Cardiac muscle cell (in vitro differentiated cells and primary cell): Measurements from ENCODE around the gene TEX55. TPM values are rescaled to one million over a fixed set of nuclear protein-coding genes. Genes with fewer than 3 reads are reported as not detected.
A peak's percentile ranks its signal among the peaks of the same experiment; 100 is the strongest.

Source experiments
- DNase-seq, 2 donors: peaks; one replicate each; pipeline versions ENCODE4 v3.0.0 to v3.0.0-alpha.2; 2010 to 2017; ENCODE audit warnings: low read depth in 1 of 2, low spot score in 1 of 2
- H3K27ac ChIP-seq: fragments of 200-600 bp; sonication (generic); 2 replicates; pipeline ENCODE4 v1.5.1; 2016
- H3K27me3 ChIP-seq: fragments of 200-600 bp; sonication (generic); 2 replicates; pipeline ENCODE4 v1.6.0; 2016; ENCODE audit warnings: control low read depth
- H3K36me3 ChIP-seq: fragments of 200-600 bp; sonication (generic); 2 replicates; pipeline ENCODE4 v1.5.1; 2016; ENCODE audit warnings: control low read depth
- H3K4me1 ChIP-seq: fragments of 200-600 bp; sonication (generic); 2 replicates; pipeline ENCODE4 v1.8.1; 2017; ENCODE audit warnings: low read depth, mild to moderate bottlenecking, mixed run types
- H3K4me3 ChIP-seq: fragments of 200-600 bp; sonication (generic); 2 replicates; pipeline ENCODE4 v1.5.1; 2016; ENCODE audit warnings: mild to moderate bottlenecking
- H3K9me3 ChIP-seq: fragments of 200-600 bp; sonication (generic); 2 replicates; pipeline ENCODE4 v1.5.1; 2017; ENCODE audit warnings: low read depth, mild to moderate bottlenecking, control low read depth
- polyA plus RNA-seq: library from polyadenylated mRNA; unstranded; fragments of >200 nt; fragmentation: Nextera tagmentation; extraction: Ambion mirVana; gene quantifications from 2 replicates; pipeline ENCODE4 v1.2.1, GENCODE V29; 2016
- total RNA-seq: library from RNA; depleted of rRNA; stranded (reverse); fragments of >200 nt; gene quantifications from 2 replicates; pipeline ENCODE4 v1.2.3, GENCODE V29; 2016
- TF ChIP-seq, protein P1 (sequence below): IDR thresholded peaks from 2 replicates; pipeline ENCODE4 v1.5.1; 2012; ENCODE audit warnings: low read depth, mild to moderate bottlenecking, low read length

TEX55 gene
- total and polyA plus RNA-seq, 2 experiments from 2014 or later, result not detected

DNA sequence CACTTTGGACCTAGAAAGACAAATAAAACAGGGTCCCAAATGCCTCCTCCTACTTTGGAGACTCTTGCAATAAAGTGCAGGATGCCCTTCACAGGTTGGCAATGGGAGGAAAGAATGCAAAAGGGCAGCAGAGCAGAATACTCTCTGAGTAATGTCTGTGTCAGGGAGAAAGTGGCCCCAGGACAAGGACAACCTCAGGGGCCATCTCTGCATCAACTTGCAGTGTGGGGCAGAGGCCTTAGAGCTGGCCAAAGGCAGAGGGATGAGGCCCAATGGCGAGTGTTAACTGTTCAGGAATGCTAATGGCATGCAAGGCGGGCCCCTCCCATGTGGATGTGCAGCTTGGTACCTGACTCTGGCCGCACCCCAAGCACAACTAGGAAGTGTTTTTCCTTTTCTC lies 35.8 kb downstream of the TEX55 start:
- no peaks in the 10 kb centered on the region for H3K9me3 ChIP-seq
- TF ChIP-seq, protein P1, sequence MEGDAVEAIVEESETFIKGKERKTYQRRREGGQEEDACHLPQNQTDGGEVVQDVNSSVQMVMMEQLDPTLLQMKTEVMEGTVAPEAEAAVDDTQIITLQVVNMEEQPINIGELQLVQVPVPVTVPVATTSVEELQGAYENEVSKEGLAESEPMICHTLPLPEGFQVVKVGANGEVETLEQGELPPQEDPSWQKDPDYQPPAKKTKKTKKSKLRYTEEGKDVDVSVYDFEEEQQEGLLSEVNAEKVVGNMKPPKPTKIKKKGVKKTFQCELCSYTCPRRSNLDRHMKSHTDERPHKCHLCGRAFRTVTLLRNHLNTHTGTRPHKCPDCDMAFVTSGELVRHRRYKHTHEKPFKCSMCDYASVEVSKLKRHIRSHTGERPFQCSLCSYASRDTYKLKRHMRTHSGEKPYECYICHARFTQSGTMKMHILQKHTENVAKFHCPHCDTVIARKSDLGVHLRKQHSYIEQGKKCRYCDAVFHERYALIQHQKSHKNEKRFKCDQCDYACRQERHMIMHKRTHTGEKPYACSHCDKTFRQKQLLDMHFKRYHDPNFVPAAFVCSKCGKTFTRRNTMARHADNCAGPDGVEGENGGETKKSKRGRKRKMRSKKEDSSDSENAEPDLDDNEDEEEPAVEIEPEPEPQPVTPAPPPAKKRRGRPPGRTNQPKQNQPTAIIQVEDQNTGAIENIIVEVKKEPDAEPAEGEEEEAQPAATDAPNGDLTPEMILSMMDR, result no peak
- no peaks in the 10 kb centered on the region for H3K4me1 ChIP-seq
- no peak for DNase-seq
- H3K27me3 ChIP-seq, result no peaks in the 10 kb centered on the region
- H3K36me3 ChIP-seq, result no peaks in the 10 kb centered on the region
- no peak overlapping the region for H3K27ac ChIP-seq
- H3K4me3 ChIP-seq, result no peak overlapping the region

DNA sequence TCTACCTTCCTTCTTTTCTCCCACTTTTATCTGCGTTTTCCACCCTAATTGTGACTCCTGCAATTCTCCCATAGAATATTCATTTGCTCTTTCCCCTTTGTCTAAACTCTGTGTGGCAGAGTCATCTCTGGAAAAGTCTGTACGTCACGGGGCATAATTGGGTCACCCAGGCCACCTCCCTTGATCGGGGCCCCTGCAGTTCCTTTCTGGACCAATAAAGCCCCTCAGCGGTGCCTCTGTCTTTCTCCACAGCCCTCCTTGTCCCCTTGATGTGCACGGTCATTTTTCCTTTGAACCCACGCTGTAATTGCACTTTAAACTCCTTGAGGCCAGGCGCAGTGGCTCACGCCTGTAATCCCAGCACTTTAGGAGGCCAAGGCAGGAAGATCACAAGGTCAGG lies 38.1 kb downstream of the TEX55 start:
- Histone ChIP-seq H3K9me3 (no peaks in the 10 kb centered on the region), H3K27ac (no peak overlapping the region), H3K4me3 (no peak overlapping the region), H3K36me3 (no peaks in the 10 kb centered on the region), H3K4me1 (no peaks in the 10 kb centered on the region), H3K27me3 (no peaks in the 10 kb centered on the region)
- no peak for DNase-seq
- TF ChIP-seq, protein P1, result no peak

DNA sequence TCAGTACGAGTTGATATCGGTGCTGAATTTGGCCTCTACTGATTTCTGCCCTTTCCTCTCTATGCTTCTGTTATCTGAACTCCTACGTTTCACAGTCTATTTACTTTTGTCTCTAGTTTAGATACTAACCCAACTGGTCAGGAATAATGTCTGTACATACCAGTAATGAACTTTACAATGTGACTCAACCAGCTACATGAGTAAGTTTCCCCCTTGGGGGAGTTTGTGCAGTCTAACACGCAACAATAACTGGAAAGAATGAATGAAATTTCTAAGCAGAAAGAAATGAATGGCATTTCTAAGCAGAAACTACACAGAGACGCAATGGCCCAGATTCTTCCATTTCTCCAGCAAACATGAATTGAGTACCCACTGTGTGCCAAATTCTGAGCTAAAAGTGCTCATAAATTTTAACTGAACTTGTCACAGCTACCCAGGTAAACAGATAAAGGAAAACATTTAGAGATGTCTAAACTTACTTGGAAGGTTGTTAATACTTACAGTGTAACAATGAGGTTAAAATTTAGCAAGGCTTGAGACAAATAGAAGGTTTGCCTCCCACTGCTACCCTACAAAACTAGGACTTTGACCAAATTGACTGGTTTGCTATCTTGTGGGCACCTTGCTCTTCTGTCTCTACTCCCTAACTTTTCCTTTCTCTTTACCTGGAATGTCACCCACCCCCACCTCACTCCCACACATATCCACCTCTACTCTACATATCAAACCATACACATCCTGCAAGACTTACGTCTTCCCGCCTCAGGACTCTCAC lies 39.0 kb downstream of the TEX55 start:
- H3K4me1 ChIP-seq, result no peaks in the 10 kb centered on the region

DNA sequence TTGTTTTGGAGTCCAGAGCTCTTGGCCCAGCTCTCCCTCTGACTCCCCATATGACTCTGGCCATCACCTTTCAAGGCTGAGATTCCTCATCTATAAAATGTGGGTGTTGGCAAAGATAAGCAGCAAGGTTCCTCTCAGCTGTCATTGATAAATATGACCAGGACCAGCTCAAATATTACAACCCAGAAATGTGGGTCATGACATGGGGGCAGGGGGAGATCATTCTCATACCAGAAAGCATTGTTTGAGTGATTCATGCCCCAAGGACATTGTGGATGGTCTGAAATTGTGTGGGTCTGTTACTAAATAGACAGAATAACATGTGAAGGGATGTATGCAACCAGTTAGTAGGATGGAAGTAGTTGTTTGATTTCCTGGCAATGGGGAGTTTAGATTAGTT lies 41.3 kb downstream of the TEX55 start:
- Histone ChIP-seq H3K27ac (no peak overlapping the region), H3K36me3 (no peaks in the 10 kb centered on the region), H3K4me1 (no peaks in the 10 kb centered on the region), H3K4me3 (no peak overlapping the region), H3K9me3 (no peaks in the 10 kb centered on the region), H3K27me3 (no peaks in the 10 kb centered on the region)
- TF ChIP-seq, protein P1, result no peak
- DNase-seq, result no peak

More for the DNA sequence above, 39.0 kb downstream of the TEX55 start:
- Histone ChIP-seq H3K4me3 (no peak overlapping the region), H3K27ac (no peak overlapping the region), H3K27me3 (no peaks in the 10 kb centered on the region), H3K36me3 (no peaks in the 10 kb centered on the region), H3K9me3 (no peaks in the 10 kb centered on the region)
- TF ChIP-seq, protein P1, result no peak
- peak in 1 of 2 donors; percentile 65 for DNase-seq

DNA sequence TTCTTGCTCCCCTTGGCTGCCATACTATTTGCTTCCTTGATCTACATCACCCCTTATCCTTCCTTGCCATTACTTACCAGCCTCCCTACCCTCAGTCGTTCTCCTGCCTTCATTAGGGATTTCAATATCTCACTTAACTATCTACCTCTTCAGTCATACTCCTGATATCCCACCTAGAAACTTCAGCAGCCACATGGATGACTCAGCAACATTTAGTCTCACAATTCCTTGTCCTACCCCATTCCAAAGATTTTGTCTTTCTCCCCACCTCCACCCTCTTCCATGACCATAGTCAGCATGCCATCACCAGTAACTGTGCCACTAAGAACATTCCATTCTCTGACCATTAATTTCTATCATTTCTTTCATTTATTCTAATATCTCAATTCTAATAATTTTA lies 45.8 kb downstream of the TEX55 start:
- no peak overlapping the region for H3K4me3 ChIP-seq
- H3K27ac ChIP-seq, result no peak overlapping the region
- no peaks in the 10 kb centered on the region for H3K9me3 ChIP-seq
- no peaks in the 10 kb centered on the region for H3K27me3 ChIP-seq
- H3K4me1 ChIP-seq, result no peaks in the 10 kb centered on the region
- TF ChIP-seq, protein P1, result no peak
- DNase-seq, result no peak
- no peaks in the 10 kb centered on the region for H3K36me3 ChIP-seq
